Gastroesophageal sphincter (tissue), 3 donors: ENCODE results near the gene SDHC.

Source experiments
- CTCF ChIP-seq, 4 experiments: fragments of 200-600 bp in 2 of 4; fragments of 450-650 bp in 2 of 4; sonication (generic) in 1 of 4; IDR thresholded peaks; one replicate each; pipeline ENCODE4 v1.5.1; 2017 to 2019; ENCODE audit warnings: antibody characterized with exemption in 4 of 4, mild to moderate bottlenecking in 2 of 4, moderate library complexity in 2 of 4
- EP300 ChIP-seq: sonication (generic); formaldehyde crosslinking; IDR thresholded peaks from one replicate; pipeline ENCODE4 v1.6.1; 2017; ENCODE audit warnings: antibody characterized with exemption, mild to moderate bottlenecking
- POLR2A ChIP-seq, 2 donors: fragments of 450-650 bp; IDR thresholded peaks; one replicate each; pipeline ENCODE4 v1.6.1; 2017; ENCODE audit warnings: antibody characterized with exemption in 2 of 2, mild to moderate bottlenecking in 2 of 2, moderate library complexity in 1 of 2

GRCh38 chr1:161365207-161365606, 51.0 kb downstream of the SDHC start:
- TF ChIP-seq CTCF (IDR thresholded peaks at IDR 0.05) (no peak), POLR2A (IDR thresholded peaks at IDR 0.05) (no peak), EP300 (no peak)
